Measurements from ENCODE around the gene RAB1B.

DNA sequence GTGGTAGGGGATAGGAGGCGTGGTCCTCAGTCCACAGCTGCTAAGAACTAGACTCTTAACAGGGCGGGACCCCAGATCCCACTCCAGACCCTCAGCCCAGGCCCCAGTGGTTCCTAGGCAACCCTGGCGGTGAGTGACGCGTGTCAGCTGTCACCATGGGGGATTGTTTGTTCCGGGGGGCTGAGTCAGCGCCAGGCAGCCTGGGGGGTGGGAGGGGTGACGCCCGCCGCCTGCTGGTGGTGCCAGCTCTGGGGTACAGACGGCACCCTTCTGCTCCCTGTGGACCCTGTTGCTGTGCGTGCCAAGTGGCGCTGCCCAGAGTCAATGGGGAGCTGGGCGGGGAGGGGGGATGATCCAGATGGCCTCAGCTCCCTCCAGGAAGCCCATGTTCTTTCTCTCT, 12.0 kb downstream of the RAB1B start:
- TF ChIP-seq CTCF (IDR thresholded peaks at IDR 0.05) = no peak
- TF ChIP-seq POLR2A (IDR thresholded peaks at IDR 0.05) = no peak

Data from transverse colon (tissue), 3 donors.